HG03025 (cell line): ENCODE data around the gene TMCC2.

Experiments used
- ATAC-seq: cut with Tn5 transposase; IDR thresholded peaks from one replicate; pipeline ENCODE4 v1.9.1; 2021; ENCODE audit warnings: mild to moderate bottlenecking, moderate library complexity; ENCODE audit not compliant: unreplicated experiment, low FRiP score

Gene TMCC2

GRCh38 chr1:205237526-205238484, 10.1 kb downstream of the TMCC2 start:
- ATAC-seq: no peak

GRCh38 chr1:205239078-205239477, 11.3 kb downstream of the TMCC2 start:
- ATAC-seq: no peak

- ATAC-seq: no peak
Observed at GRCh38 chr1:205240118-205240517, 12.4 kb downstream of the TMCC2 start.

GRCh38 chr1:205240569-205240968, 12.8 kb downstream of the TMCC2 start:
- no peak for ATAC-seq

GRCh38 chr1:205241366-205242030, 13.8 kb downstream of the TMCC2 start:
- ATAC-seq: no peak

GRCh38 chr1:205243350-205244191, 15.8 kb downstream of the TMCC2 start:
- ATAC-seq: no peak

- no peak for ATAC-seq
Observed at GRCh38 chr1:205244384-205244783, 16.6 kb downstream of the TMCC2 start.

- ATAC-seq: no peak
Observed at GRCh38 chr1:205245096-205245495, 17.4 kb downstream of the TMCC2 start.

GRCh38 chr1:205246351-205247119, 18.8 kb downstream of the TMCC2 start:
- no peak for ATAC-seq

GRCh38 chr1:205247130-205247921, 19.6 kb downstream of the TMCC2 start:
- no peak for ATAC-seq

GRCh38 chr1:205248793-205249601, 21.3 kb downstream of the TMCC2 start:
- ATAC-seq: no peak

- no peak for ATAC-seq
Observed at GRCh38 chr1:205249651-205250050, 21.9 kb downstream of the TMCC2 start.

GRCh38 chr1:205250699-205251098, 23.0 kb downstream of the TMCC2 start:
- ATAC-seq: no peak

- ATAC-seq: no peak
Observed at GRCh38 chr1:205251576-205251975, 23.8 kb downstream of the TMCC2 start.

- ATAC-seq: no peak
Observed at GRCh38 chr1:205255941-205256780, 28.4 kb downstream of the TMCC2 start.

GRCh38 chr1:205256951-205257625, 29.3 kb downstream of the TMCC2 start:
- no peak for ATAC-seq

GRCh38 chr1:205257735-205258134, 30.0 kb downstream of the TMCC2 start:
- no peak for ATAC-seq
